Mesenchymal stem cell (in vitro differentiated cells and primary cell): ENCODE measurements around the gene FBXO11. TPM values are rescaled to one million over a fixed set of nuclear protein-coding genes. Genes with fewer than 3 reads are reported as not detected.

Experiments
- small RNA-seq: library from polyadenylated mRNA; stranded (forward); fragments of <200 nt; extraction: miRNeasy Mini kit (QIAGEN cat#:217004); gene quantifications from one replicate; pipeline ENCODE3, GENCODE V24; 2013; ENCODE audit warnings: low read depth

The FBXO11 gene

Small RNAs within 50 kb of the gene (small RNA-seq; reads per million reads assigned to genes)
- gene RF00026 (not detected), gene RPL36AP15 (not detected)
